HG02852 (cell line): ENCODE results near the gene FILIP1L.
A peak's percentile ranks its signal among the peaks of the same experiment; 100 is the strongest.
"Not testable (repeated sequence)": the region's sequence is repeated elsewhere in the genome, so short reads cannot be mapped to it uniquely, and the experiment has no call there.

Experiments used
- ATAC-seq: cut with Tn5 transposase; IDR thresholded peaks from one replicate; pipeline ENCODE4 v1.9.1; 2021; ENCODE audit warnings: mild to moderate bottlenecking, moderate library complexity; ENCODE audit not compliant: unreplicated experiment

FILIP1L gene

DNA sequence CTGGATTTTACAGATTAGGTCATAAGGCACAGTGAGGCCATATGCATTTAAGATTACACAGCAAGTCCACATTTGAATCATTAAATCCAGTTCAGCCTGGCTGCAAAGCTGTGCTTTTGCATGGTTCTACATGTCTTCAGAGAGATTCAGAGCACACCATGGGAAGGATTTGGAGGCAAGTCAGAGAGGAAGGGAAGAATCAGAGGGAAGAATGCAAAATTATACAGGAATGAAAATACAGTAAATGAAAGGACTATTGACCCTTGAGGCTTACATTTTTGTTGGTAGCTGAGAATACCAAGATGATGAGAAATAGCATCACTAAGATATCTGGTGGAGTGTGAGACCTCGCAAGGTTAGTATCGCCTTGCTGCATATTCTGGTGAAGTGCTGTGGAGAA lies 13.9 kb downstream of the FILIP1L start:
- ATAC-seq, result no peak

DNA sequence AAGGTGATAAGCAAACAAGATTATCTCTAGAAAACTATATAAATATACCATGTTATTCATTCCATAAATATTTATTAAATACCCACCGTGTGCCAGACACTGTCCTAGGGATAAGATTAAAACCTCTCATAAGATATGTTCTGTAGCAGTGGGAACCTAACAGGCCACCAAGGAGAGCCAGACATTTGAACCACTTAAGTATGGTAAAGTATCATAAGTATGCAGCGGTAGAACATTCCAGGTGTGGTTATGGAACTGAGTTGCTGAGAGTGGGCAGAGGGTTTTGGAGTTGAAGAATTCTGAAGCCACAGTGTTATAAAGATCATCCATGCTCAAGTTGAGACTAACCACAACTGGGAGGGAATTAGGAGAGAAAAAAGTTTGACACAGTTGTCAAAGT lies 14.7 kb downstream of the FILIP1L start:
- no peak for ATAC-seq

DNA sequence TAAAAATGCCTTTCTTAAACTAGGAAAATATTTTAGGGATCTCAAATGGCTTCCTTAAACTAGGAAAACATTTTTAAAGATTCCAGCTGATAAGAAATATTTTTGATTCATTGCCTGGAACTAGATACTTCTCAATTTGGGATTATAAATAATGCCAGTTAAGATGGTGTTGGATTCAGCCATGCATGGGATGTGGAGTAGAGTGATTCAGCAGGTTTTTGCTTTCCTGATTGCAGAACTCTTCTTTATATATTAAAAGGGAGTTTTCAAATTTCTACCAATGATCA lies 15.6 kb downstream of the FILIP1L start:
- ATAC-seq, result no peak

DNA sequence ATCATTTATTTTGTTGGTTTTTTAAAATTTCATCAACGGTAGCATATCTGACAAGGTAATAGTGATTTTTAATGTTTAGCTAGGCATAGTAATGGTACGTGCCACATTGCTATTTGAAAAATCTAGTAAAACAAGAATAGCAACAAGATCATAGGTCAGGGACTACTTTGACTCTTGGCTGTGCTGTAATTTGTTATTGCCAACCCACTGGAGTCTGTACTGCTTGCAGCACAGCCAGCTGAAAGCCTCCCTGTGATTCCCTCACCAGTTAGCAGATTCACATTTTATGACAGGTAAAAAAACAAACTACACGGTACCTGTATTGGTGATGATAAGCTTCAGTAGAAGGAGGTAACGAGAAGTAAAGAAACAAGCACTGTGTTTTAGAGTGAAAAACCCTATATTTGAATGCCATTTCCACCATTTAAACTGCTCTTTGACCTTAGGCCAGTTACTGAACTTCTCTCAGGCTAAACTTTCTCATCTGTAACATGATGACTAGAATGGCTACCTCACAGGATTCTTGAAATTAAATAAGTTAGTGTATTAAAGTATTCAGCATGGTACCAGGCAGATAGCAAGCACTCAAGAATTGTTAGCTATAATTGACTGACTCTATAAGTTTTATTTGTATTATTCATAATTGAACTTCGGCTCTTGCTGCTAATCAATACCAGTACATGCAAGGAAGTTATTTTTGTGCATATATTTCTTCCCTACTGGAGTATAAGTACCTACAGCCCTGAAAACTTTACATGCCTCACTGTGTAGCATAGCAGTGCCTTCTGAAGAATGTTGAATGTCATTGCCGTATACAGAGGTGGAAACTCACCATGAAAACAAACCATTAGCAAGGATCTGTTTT lies 16.1 kb downstream of the FILIP1L start:
- no peak for ATAC-seq

DNA sequence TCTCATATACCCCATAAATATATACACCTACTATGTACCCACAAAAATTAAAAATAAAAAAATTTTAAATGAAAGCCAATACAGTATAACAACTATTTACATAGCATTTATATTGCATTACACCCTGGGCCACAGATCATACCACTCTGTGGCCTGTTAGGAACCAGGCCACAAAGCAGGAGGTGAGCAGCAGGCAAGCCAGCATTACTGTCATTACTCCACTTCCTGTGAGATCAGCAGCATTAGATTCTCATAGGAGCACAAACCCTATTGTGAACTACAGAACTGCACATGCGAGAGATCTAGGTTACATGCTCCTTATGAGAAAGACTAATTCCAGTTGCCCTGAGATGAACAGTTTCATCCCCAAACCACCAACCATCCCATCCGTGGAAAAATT lies 17.4 kb downstream of the FILIP1L start:
- ATAC-seq, result no peak

DNA sequence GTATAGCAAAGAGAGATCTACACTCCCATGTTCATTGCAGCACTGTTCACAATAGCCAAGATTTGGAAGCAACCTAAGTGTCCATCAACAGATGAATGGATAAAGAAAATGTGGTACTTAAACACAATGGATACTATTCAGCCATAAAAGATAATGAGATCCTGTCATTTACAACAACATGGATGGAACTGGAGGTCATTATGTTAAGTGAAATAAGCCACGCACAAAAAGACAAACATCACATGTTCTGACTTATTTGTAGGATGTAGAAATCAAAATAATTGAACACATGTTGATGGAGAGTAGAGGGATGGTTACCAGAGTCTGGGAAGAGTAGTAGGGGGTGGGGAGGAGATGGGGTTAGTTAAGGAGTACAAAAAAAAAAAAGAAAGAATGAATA lies 18.0 kb downstream of the FILIP1L start:
- not testable (repeated sequence) for ATAC-seq

DNA sequence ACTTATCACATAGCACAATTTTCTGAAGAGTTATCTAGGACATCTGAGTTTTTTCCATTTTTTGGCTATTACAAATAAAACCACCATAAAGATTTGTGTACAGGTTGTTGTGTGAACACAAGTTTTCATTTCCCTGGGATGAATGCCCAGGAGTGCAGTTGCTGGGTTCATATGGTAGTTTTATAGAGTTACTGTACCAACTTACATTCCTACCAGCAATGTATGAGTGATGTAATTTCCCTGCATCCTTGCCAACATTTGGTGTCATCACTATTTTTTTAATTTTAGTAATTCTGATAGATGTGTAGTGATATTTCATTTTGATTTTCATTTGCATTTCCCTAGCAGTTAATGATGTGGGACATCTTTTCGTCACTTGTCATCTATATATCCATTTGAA lies 20.5 kb downstream of the FILIP1L start:
- no peak for ATAC-seq

DNA sequence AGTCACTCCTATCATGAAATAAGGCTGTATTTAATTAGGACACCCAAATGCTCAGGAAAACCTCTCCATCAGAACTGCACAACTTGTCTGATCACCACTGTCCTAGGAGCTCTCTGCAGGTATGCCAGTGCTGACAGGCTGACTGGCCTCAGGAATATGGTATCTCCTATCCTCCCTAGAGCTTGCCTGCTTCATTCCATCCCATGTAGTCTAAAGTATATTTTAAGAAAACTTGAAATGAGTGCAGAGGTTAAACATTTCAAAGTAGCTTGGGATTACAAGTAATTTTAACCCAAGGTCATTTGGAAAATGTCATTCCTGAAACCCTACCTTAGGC lies 23.7 kb downstream of the FILIP1L start:
- peak; percentile 13 for ATAC-seq

DNA sequence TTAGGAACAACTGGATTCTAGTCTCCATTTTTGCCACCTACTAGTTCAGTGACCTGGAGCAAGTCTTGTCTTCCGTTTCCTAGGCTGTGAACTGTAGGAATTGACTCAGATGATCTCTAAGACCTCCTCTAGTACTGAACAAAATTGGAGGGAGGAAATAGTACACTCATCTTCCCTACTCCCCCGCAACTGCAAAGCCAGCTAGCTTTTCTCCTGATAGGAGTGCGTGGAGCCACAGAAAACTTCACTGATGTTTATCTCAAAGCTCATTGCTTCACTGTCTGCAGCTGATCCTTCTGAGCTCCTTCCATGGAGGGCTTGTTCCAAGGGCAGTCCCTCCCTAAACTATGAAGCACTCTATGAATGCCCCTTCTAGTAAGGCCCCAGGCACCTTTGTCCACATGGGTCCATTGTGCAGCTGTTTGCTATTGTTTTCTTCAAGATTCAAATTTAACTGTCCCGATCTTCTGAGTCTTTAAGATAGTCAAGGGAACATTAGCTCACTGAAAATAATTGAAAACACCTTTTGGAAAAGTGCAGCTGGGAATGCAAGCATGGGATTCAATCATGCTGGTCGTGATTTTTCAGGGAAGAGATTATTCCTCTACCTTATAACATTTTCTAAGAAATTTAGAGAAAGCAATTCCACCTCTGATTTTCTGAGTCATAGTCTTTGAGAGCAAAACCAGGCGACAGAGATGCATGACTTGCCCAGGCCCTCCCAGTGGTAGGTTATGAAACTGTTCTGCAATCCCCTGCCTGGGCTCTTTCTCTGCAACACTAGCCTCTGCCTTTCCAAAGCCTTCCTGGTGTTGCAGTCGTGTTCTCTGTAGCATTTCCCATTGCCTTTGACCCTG lies 24.3 kb downstream of the FILIP1L start:
- ATAC-seq, result peak; percentile 71

DNA sequence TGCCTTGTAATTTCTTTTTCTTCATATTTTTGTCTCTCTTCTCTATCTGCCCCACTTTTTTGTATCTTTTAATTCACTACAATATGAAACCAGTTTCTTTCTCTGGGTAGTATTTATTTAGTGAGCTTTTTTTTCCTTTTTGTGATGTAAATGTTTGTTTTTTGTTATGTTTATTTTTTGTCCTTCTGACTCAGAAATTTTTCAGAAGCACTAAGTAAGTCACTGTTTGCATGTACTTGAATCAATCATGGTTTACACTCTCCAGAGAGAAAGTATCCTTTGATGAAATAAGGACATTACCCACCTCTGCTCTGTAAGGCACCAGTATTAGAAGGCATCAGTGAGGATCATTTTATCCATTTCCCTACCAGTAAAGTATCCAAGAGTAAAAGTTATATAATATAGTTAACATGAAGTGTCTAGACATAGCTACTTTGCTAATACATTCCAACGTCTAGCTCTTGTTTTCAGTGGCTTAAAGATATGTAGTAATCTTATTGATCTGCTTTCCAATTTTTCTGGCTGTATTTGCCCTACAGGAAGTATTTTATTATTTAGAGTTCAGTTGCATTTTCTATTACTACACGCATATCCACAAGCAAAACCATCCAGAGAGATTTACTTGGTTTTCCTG lies 25.4 kb downstream of the FILIP1L start:
- no peak for ATAC-seq

DNA sequence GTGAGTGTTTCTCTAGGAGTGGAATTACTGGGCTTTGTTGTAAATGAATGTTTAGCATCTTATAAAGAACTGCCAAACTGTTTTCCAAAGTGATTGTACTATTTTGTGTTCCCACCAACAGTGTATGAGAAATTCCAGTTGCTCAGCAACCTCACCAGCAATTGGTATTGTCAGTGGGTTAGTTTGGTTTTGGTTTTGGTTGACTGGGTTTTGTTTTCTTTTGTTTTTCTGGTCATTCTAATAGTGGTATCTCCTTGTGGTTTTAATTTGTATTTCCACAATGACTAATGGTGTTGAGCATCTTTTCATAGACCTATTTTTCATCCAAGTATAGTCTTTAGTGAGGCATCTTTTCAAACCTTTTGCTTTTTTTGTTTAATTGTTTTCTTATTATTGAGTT lies 27.1 kb downstream of the FILIP1L start:
- peak; percentile 93 for ATAC-seq

DNA sequence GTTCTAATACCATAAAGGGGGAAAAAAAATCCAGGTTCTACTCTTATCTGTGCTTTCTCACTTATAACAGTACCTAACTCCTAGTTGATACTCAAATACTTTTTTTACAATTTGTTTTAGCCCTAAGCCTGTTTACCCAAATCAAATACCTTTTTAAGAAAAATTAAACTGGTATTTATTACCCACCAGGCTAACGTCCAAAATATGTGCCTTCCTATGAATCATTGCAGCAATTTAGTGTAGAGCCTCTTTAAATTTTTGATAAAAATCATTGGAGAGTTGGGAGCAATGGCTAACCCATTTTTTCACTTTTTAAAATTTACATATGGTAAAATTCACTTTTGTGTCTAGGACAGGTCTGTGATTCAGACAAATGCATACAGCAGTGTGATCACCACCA lies 27.9 kb downstream of the FILIP1L start:
- ATAC-seq, result no peak

DNA sequence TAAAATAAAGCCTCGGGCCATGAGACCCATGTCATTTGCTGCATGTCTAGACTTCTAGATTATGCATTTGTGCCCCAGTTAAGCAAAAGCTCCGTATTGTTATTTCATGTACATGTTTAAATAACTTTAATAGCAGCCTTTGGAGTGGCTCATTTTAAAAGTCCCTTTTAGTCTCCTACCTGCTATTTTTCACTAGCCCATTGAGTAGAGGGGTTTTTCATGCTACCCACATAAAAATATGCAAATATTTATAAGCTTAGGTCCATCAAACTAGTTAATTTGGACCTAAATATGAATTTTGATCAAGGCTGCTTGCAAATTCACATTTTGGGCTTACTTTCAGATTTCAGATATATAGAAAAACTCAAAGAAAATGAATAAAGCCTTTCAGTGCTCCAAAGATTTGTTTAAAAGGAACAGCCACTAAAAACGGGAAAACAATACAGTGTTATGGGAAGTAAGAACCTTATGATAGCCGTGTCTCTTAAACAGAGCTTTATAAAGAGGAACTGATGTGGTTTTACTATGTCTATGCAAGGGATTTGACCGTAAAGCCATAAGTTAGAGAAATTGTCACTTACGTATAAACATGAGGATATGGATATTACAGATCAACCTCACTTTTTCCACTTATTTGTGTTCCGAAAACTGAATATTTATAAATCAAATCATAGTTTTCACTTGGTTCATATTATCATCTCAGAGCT lies 30.0 kb downstream of the FILIP1L start:
- ATAC-seq, result no peak

DNA sequence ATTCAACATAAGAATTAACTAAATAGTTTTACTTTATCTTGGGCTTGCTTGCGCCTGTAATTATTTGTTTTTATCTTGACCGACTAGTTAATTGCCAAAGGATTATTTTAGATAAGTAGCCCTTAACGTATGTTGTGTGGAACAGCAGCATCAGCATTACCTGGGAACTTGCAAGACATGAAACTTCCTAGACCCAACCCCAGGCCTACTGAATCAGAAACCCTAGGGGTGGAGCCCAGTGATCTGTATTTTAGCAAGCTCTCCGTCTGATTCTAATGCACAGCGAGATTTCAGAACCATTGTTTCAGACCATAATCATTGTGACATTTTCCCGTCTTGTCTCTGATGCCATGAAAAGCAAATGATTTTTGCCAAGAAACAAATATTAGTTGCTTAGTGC lies 31.1 kb downstream of the FILIP1L start:
- no peak for ATAC-seq

DNA sequence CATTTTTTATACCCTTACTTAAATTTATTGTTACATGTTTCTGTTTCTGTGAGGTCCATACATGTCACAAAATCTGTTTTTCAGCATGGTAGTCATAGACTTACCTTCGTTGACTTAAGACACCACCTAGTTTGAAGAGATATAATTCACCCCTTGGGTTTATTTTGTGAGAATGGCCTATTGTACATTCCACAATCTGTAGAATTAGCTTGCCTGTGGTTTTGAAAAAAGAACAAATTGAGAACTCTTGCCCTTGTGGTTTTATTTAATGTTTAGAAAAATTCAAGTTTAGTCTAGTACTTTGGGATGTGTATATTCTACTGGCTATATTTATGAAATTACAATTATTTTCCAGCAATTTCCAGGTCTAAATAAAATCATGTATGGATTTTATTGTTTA lies 31.6 kb downstream of the FILIP1L start:
- ATAC-seq, result no peak

DNA sequence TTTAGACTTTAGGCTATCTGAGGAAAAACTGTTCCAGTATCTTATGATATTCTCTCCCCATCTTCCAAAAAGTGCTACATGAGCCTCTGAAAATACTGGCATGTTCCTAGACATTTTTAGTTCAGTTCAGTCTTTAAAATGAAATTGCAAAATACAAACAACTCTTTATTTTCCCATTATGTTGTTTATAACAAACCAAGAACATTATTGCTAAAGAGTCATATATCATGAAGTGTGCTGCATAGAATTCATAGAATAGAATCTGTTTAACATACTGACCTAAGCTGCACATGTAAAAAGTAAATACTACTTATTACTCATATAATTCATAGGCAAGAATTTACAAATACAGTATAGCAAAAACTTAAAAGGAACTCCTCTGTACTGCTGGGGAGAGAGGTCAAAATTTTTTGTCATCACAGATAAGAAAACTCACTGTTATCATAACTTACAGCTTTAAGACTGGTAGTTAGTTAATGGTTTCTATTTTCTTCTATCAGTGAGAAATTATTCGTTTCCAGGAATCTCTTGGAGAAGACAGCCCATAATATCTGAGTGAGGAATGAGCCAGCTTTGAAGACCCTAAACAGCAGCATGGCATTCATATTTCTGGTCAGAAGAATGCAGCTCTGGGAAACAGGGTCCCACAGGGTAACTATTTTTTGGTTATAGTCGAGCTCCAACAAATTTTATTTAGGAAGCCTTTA lies 32.2 kb downstream of the FILIP1L start:
- no peak for ATAC-seq

DNA sequence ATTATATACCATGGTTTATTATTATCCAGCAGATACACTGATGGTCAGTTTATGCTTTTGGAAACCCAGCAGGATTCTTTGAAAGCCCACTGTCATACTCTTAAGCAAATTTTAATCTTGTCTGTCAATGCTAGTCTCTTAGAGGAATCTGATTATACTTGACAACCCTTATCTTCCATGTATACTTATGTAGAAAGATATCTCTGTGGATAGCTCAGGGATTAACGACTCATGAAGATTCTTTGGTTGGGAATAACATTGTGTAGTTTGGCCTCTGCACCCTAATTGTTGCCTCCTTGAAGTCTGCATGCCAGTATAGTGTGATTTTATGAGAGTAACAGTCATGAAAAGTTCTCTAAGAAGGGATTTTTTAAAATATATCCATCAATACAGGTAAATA lies 33.0 kb downstream of the FILIP1L start:
- no peak for ATAC-seq

DNA sequence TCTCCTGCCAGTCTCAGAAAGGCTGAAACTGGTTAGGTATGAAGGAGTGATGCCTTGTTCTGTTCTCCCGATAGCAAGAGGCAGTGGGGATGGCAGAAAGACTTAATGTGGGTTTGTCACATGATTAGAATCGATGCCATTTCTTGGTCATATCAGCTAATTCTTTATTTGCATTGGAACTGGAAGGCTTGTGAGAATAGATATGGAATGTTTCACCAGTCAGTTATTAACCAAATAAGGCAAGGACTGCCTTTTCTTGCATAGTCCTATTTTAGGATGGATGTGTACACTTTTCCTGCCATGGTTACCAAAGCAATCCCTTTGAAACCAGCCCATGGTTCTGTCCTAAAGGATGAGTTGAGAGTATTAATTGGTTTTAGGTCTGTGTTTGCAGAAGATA lies 33.7 kb downstream of the FILIP1L start:
- ATAC-seq, result no peak

DNA sequence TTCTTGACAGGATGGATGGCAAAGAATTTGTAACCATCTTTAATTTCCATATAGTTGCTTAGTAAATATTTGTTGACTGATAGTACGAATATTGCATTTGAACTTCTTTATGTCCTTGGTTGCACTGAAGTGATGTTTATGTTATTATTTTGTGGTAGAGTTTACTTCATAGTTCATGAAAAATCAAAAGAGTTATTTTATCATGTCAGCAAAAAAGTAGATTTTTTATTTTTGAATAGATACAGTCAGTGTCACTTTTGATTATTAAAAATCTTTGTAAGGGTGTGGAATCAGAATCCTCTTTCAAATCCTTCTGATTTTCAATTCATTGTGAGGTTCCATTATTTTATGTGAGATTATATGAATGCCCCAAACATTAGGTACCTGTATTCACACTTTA lies 35.0 kb downstream of the FILIP1L start:
- no peak for ATAC-seq

DNA sequence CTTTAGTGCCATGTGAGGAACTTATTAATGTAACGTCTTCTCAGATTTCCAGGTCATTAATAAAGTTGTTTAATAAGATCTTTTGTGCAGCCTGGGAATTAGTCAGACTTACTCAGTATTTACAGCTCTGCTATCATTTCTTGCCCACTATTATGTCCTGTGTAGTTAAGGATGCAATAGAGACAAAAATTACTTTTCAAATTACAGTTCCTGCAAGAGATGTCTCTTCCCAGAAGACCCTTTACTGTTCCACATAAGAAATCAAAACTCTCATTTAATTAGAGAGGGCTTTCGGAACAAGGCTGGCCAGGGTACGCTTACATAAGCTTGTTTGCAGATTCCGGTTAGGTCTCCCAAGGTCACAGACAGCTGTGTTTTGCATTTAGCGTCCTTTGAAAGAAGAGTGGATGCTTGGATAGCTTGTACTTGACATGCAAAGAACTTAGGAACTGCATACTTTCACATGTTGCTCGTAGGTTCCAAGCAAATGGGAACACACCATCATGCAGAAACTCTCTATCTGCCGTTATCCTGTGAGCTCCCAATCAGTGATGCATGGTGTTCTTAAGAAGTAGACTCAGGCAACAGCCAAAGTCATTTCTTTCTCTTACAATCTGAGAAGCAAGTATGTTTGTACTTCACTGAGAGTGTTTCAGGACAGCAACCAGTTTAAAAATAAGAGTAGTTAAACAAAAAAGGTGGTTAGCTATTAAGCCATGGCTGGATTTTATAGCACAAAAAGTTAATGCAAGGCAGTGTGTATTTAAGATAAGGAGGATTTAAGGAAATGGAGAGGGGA lies 37.4 kb downstream of the FILIP1L start:
- no peak for ATAC-seq
